Fibroblast of lung (primary cell): ENCODE data around the gene CRYGA. TPM values are rescaled to one million over a fixed set of nuclear protein-coding genes. Genes with fewer than 3 reads are reported as not detected.

Experiments used
- DNase-seq, 2 donors: peaks; one replicate each; pipeline versions ENCODE4 v3.0.0 to v3.0.0-alpha.2; 2010; ENCODE audit warnings: low read depth in 2 of 2
- H2AFZ ChIP-seq: 2 replicates; pipeline ENCODE4 v1.5.1; 2012; ENCODE audit warnings: low read length, control low read depth, inconsistent platforms
- H3K27ac ChIP-seq: 2 replicates; pipeline ENCODE4 v1.5.1; 2011; ENCODE audit warnings: low read length, control low read depth; ENCODE audit not compliant: insufficient read depth
- H3K27me3 ChIP-seq: 2 replicates; pipeline ENCODE4 v1.5.1; 2011; ENCODE audit warnings: mild to moderate bottlenecking, low read length; ENCODE audit not compliant: control insufficient read depth, insufficient read depth
- H3K36me3 ChIP-seq: 2 replicates; pipeline ENCODE4 v1.5.1; 2011; ENCODE audit warnings: low read length; ENCODE audit not compliant: control insufficient read depth, insufficient read depth
- H3K4me1 ChIP-seq: 2 replicates; pipeline ENCODE4 v1.5.1; 2011; ENCODE audit warnings: low read length; ENCODE audit not compliant: control insufficient read depth, insufficient read depth; ENCODE audit errors: extremely low read depth
- H3K4me2 ChIP-seq: 2 replicates; pipeline ENCODE4 v1.5.1; 2011; ENCODE audit warnings: low read length, control low read depth; ENCODE audit not compliant: insufficient read depth; ENCODE audit errors: extremely low read depth
- H3K4me3 ChIP-seq, 4 experiments: fragments of 200-600 bp in 1 of 4; sonication (generic) in 1 of 4; replicated peaks in 1 of 4; 2 replicates each; pipeline ENCODE4 v1.5.1; 2011 to 2016; ENCODE audit warnings: low read length in 4 of 4, low read depth in 3 of 4, mild to moderate bottlenecking in 3 of 4, control low read depth in 2 of 4, inconsistent platforms in 1 of 4, mixed read lengths in 1 of 4; ENCODE audit not compliant: insufficient read depth in 1 of 4; ENCODE audit errors: control extremely low read depth in 1 of 4
- H3K79me2 ChIP-seq: 2 replicates; pipeline ENCODE4 v1.5.1; 2012; ENCODE audit warnings: mild to moderate bottlenecking, low read length, inconsistent platforms; ENCODE audit not compliant: control insufficient read depth, insufficient read depth
- H3K9ac ChIP-seq: 2 replicates; pipeline ENCODE4 v1.5.1; 2011; ENCODE audit warnings: mild to moderate bottlenecking, low read length, control low read depth; ENCODE audit not compliant: insufficient read depth
- H3K9me3 ChIP-seq: 2 replicates; pipeline ENCODE4 v1.5.1; 2012; ENCODE audit warnings: low read depth, low read length; ENCODE audit not compliant: control insufficient read depth, insufficient read depth
- H4K20me1 ChIP-seq: 2 replicates; pipeline ENCODE4 v1.5.1; 2011; ENCODE audit warnings: low read length; ENCODE audit not compliant: control insufficient read depth, insufficient read depth; ENCODE audit errors: extremely low read depth
- CTCF ChIP-seq, 2 donors: IDR thresholded peaks in 1 of 2; conservative IDR thresholded peaks in 1 of 2; 1 replicate in 1 of 2; 2 replicates in 1 of 2; pipeline ENCODE4 v1.5.1; 2011 to 2012; ENCODE audit warnings: low read length in 2 of 2, control low read depth in 1 of 2, inconsistent platforms in 1 of 2, low read depth in 1 of 2, mild to moderate bottlenecking in 1 of 2
- EZH2 ChIP-seq: IDR thresholded peaks from 2 replicates; pipeline ENCODE4 v1.5.1; 2012; ENCODE audit warnings: low read length, control low read depth, mild to moderate bottlenecking; ENCODE audit errors: missing control alignments
- polyA plus RNA-seq, 2 donors: library from polyadenylated mRNA; depleted of rRNA in 1 of 2; stranded (reverse) in 1 of 2; unstranded in 1 of 2; fragments of >200 nt; gene quantifications; 2 replicates each; pipeline ENCODE4 v1.2.1, GENCODE V29; 2011 to 2012; ENCODE audit warnings: missing spikeins in 1 of 2
- total RNA-seq: library from RNA; depleted of rRNA; stranded (reverse); fragments of >200 nt; gene quantifications from 2 replicates; pipeline ENCODE4 v1.2.1, GENCODE V29; 2014

The CRYGA gene
- total and polyA plus RNA-seq, 2 donors (not counting 1 experiment from before 2014, with no cell fraction given), result not detected

GRCh38 chr2:208148803-208149202 lies 14.6 kb downstream of the CRYGA start:
- Histone ChIP-seq H3K4me2 (no peak overlapping the region), H3K36me3 (no peaks in the 10 kb centered on the region), H3K4me3 (no peak overlapping the region), H3K27me3 (no peaks in the 10 kb centered on the region), H3K9ac (no peak overlapping the region), H3K4me1 (no peaks in the 10 kb centered on the region), H4K20me1 (no peaks in the 10 kb centered on the region), H3K9me3 (no peaks in the 10 kb centered on the region), H3K79me2 (no peaks in the 10 kb centered on the region), H2AFZ (no peak overlapping the region), H3K27ac (no peak overlapping the region)
- no peak for DNase-seq
- no peak for TF ChIP-seq CTCF (conservative IDR thresholded peaks at IDR 0.05 in 1 of 2, IDR thresholded peaks at IDR 0.05 in 1 of 2; ENCODE audit: low read depth in 1 of 2, low read length in 2 of 2)
- TF ChIP-seq EZH2, result no peak

DNA sequence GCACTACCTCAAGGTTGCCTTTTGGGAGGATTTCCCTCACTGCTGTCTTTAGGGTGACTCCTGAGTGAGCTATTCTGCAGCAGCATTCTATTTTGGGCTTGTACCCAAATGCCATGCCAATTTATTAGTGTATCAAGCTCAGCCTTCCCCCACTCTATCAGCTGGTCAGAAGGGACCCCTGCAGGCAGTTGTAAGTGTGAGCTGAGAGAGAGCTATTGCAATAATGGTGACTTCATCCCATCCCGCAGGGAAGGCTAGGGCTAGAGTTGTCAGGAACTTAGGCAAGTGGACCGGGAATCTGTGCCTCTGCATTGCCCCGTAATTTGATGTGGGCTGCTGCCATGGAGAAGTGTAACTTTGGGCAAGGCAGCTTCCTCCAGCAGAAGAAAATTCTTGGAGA lies 15.6 kb downstream of the CRYGA start:
- no peak overlapping the region for H3K4me2 ChIP-seq
- H4K20me1 ChIP-seq, result no peaks in the 10 kb centered on the region
- no peak for DNase-seq

DNA sequence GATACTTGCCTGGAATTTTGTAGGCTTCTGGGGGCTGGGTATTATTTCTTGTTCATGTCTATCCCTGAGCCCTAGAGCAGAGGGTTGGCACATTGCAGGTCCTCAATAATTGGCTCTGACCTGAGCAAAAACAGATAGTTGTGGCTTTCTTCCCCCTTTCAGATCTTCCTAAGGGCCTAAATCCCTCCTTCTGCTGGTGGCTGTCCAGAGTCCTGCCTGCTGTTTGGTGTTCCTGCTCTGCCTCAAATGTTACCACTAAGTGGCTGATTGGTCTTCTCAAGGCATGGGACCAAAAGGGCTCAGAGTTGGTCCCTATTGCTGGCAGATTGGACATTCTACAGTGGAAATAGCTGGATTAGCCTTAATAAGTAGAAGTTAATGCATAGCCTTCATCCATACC lies 16.4 kb downstream of the CRYGA start:
- no peak for TF ChIP-seq EZH2
- TF ChIP-seq CTCF (conservative IDR thresholded peaks at IDR 0.05 in 1 of 2, IDR thresholded peaks at IDR 0.05 in 1 of 2; ENCODE audit: low read depth in 1 of 2, low read length in 2 of 2), result no peak
- Histone ChIP-seq H3K79me2 (no peaks in the 10 kb centered on the region), H3K36me3 (no peaks in the 10 kb centered on the region), H3K4me1 (no peaks in the 10 kb centered on the region), H3K27ac (no peak overlapping the region), H3K4me3 (no peak overlapping the region), H3K9ac (no peak overlapping the region), H3K9me3 (no peaks in the 10 kb centered on the region), H3K4me2 (no peak overlapping the region), H4K20me1 (no peaks in the 10 kb centered on the region), H3K27me3 (no peaks in the 10 kb centered on the region), H2AFZ (no peak overlapping the region)
- DNase-seq, result no peak

More for the DNA sequence above, 15.6 kb downstream of the CRYGA start:
- H3K27ac ChIP-seq, result no peak overlapping the region
- TF ChIP-seq CTCF (conservative IDR thresholded peaks at IDR 0.05 in 1 of 2, IDR thresholded peaks at IDR 0.05 in 1 of 2; ENCODE audit: low read depth in 1 of 2, low read length in 2 of 2) (no peak), EZH2 (no peak)
- H3K9me3 ChIP-seq, result no peaks in the 10 kb centered on the region
- no peak overlapping the region for H3K4me3 ChIP-seq
- no peak overlapping the region for H3K9ac ChIP-seq
- no peak overlapping the region for H2AFZ ChIP-seq
- no peaks in the 10 kb centered on the region for H3K36me3 ChIP-seq
- no peaks in the 10 kb centered on the region for H3K79me2 ChIP-seq
- no peaks in the 10 kb centered on the region for H3K27me3 ChIP-seq
- H3K4me1 ChIP-seq, result no peaks in the 10 kb centered on the region
